Measurements from ENCODE around the gene GALNT15. TPM values are rescaled to one million over a fixed set of nuclear protein-coding genes. Genes with fewer than 3 reads are reported as not detected.

GALNT15 gene
- total RNA-seq, 1 donor: 4.7 TPM

Other genes with a start within 250 kb of the GALNT15 start
- gene DPH3, start 90.3 kb downstream of the GALNT15 start, total RNA-seq: 20.0 and 33.2 TPM in 2 replicates
- gene OXNAD1, start 90.5 kb downstream of the GALNT15 start, total RNA-seq: 9.0 and 9.5 TPM in 2 replicates